ENCODE data around the gene ENPP7. TPM values are rescaled to one million over a fixed set of nuclear protein-coding genes. Genes with fewer than 3 reads are reported as not detected.
A peak's percentile ranks its signal among the peaks of the same experiment; 100 is the strongest.

Gene ENPP7
- total RNA-seq, 6 experiments from 2014 or later, result not detected

GRCh38 chr17:79705674-79706073 lies 25.1 kb upstream of the ENPP7 start:
- no peaks in the 10 kb centered on the region for H3K4me1 Mint-ChIP-seq (ENCODE audit: low read depth)
- TF ChIP-seq, protein P1, sequence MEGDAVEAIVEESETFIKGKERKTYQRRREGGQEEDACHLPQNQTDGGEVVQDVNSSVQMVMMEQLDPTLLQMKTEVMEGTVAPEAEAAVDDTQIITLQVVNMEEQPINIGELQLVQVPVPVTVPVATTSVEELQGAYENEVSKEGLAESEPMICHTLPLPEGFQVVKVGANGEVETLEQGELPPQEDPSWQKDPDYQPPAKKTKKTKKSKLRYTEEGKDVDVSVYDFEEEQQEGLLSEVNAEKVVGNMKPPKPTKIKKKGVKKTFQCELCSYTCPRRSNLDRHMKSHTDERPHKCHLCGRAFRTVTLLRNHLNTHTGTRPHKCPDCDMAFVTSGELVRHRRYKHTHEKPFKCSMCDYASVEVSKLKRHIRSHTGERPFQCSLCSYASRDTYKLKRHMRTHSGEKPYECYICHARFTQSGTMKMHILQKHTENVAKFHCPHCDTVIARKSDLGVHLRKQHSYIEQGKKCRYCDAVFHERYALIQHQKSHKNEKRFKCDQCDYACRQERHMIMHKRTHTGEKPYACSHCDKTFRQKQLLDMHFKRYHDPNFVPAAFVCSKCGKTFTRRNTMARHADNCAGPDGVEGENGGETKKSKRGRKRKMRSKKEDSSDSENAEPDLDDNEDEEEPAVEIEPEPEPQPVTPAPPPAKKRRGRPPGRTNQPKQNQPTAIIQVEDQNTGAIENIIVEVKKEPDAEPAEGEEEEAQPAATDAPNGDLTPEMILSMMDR (IDR thresholded peaks at IDR 0.05), result no peak
- H3K27ac Mint-ChIP-seq, result no peak overlapping the region
- no peaks in the 10 kb centered on the region for H3K36me3 Mint-ChIP-seq (ENCODE audit: low read depth)
- H3K9me3 Mint-ChIP-seq, result no peaks in the 10 kb centered on the region
- no peak overlapping the region for H3K4me3 Mint-ChIP-seq
- DNase-seq, result no peak
- peaks cover 3% of the 10 kb centered on the region for H3K27me3 Mint-ChIP-seq (ENCODE audit: insufficient read depth)

DNA sequence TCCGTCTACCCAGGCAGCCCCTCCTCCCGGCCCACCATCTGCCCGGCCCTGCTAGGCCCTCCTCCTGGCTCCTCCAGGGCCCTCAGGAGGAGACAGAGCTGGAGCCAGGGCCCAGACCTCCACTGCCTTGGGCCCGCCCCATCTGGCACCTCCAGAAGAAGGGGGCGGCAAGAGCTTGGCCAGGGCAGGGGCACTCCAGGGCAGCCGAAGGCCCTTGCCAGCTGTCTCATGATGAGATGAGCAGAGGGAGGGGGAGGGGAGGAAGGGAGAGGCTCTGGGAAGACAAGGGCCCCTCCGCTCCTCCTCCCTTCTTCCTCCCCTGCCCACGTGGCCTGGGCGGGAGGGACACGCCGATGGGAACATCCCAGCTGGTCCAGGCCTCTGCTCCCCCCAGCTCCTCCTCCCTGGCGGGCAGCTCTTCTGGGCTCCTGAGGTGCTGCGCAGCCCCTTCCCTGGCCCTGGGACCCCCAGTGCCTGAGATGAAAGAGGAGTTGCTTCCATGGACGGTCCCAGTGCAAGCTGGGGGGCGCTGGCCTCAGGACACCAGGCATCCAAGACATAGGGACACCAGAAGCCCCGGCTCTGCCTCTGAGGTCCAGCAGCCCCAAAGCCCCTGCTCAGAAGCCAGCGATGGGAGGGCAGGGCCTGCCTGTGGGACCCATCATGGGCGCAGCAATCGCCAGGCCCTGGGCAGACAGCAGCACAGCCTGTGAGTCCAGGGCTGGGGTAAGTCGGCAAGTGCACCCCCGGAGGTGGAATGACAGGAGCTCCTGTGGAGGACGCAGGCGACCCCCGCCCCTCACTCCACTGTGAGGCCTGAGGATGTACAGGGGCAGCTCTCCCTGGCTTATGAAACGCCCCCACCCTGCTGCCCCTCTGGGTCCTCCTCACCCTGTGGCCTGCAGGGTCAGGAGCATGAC lies 23.6 kb upstream of the ENPP7 start:
- DNase-seq, result no peak
- H3K27ac Mint-ChIP-seq, result no peak overlapping the region
- H3K4me3 Mint-ChIP-seq, result no peak overlapping the region
- no peaks in the 10 kb centered on the region for H3K9me3 Mint-ChIP-seq
- TF ChIP-seq, protein P1 (IDR thresholded peaks at IDR 0.05), result no peak
- H3K4me1 Mint-ChIP-seq (ENCODE audit: low read depth), result 0 out of 2 replicates have a peak, but pooled peaks cover 6% of the 10 kb centered on the region
- H3K27me3 Mint-ChIP-seq (ENCODE audit: insufficient read depth), result peaks cover 5% of the 10 kb centered on the region
- H3K36me3 Mint-ChIP-seq (ENCODE audit: low read depth), result no peaks in the 10 kb centered on the region

DNA sequence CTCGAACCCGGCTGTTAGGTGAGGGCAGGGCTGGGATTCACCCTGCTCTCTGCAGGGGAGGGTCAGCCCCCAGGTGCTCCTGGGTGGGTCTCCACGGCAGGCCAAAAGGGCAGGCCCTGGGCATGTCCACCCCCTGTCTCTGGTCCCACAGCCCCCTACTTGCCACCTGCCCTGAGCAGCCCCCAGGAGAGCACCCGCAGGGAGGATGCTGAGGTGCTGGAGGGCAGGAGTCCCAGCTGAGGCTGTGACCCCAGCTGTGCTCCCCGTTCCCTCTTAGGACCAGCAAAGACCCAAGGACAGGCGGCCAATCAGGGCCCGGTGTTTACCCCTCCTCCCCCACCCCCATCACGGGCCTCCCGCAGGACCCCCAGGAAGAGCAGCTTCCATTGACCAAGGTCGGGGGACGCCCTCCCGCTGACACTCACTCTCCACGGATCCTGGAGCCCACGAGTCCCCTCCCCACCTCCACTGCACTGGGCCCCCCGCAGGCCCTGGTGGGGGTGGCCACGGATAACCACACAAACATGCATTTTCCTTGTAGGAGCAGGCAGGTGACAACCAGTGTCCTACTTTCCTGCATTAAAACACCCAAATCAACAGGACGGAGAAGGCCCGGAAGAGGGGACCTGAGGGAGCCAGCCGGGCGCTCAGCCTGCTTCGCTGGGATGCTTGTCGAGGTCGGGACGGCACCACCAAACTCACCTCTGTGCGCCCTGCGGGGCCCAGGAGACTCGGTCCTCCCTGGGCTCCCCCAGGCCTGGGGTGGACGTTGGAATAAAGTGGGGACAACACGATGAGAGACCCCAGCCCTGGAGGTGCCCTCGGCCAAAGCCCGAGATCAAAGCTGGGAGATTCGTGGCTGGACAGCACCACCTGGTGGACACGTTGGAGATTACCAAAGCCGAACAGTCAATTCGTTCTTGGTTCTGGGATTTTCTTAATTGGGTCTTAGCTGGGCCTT lies 22.5 kb upstream of the ENPP7 start:
- Mint-ChIP-seq H3K36me3 (ENCODE audit: low read depth) (no peaks in the 10 kb centered on the region), H3K9me3 (no peaks in the 10 kb centered on the region)

DNA sequence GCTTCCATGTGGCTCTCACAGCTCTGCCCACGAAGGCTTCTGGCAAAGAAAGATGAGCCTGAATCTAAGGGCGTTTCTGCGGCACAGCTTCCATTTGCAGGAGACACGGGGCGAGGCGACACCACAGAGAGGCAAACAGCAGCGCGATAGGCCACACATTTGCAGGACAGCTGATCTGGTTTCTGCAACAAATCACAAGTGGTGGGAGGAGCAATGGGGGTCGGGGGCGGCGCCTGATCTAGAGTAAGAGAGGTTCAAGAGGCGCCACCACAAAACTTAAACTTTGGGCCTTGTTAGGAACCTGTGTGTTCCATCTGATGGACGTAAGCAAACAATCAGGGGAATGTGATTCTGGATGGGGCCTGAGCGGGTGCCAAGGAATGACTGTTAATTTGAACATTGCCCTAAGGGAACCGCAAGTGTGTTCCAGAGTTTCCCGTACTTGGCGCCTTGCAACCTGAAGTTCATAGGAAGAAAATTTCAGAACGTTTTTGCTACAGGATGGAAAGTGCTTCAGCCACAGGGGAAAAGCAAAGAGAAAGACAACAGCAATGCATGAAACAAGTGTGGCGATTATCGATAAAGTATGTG lies 18.9 kb upstream of the ENPP7 start:
- Mint-ChIP-seq H3K27me3 (ENCODE audit: insufficient read depth) (peaks cover 10% of the 10 kb centered on the region), H3K4me1 (ENCODE audit: low read depth) (0 out of 2 replicates have a peak, but pooled peaks cover 6% of the 10 kb centered on the region), H3K36me3 (ENCODE audit: low read depth) (no peaks in the 10 kb centered on the region), H3K4me3 (no peak overlapping the region), H3K9me3 (no peaks in the 10 kb centered on the region), H3K27ac (no peak overlapping the region)
- TF ChIP-seq, protein P1 (IDR thresholded peaks at IDR 0.05), result no peak
- no peak for DNase-seq

More for the DNA sequence above, 22.5 kb upstream of the ENPP7 start:
- TF ChIP-seq, protein P1 (IDR thresholded peaks at IDR 0.05), result peak; percentile 93
- no peak overlapping the region for H3K4me3 Mint-ChIP-seq
- no peak overlapping the region for H3K27ac Mint-ChIP-seq
- DNase-seq, result peak; percentile 11
- H3K4me1 Mint-ChIP-seq (ENCODE audit: low read depth), result 0 out of 2 replicates have a peak, but pooled peaks cover 6% of the 10 kb centered on the region
- peaks cover 3% of the 10 kb centered on the region for H3K27me3 Mint-ChIP-seq (ENCODE audit: insufficient read depth)

DNA sequence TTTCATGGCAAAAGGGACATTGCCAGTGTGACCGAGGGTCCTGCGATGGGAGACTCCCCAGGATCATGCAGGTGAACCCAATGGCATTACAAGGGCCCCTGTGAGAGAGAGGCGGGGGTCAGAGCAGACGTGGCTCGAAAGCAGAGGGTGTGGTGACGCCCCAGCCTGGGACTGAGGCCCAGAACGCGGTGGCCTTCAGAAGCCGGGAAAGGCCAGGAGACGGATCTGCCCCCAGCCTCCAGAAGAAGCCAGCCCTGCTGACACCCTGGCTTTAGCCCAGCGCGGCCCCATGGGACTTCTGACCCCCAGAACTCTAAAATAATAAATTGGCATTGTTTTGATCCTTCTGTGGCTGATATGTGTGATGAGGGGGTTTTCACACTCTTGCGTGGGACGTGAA lies 17.4 kb upstream of the ENPP7 start:
- Mint-ChIP-seq H3K27me3 (ENCODE audit: insufficient read depth) (peaks cover 17% of the 10 kb centered on the region), H3K4me1 (ENCODE audit: low read depth) (0 out of 2 replicates have a peak, but pooled peaks cover 6% of the 10 kb centered on the region), H3K36me3 (ENCODE audit: low read depth) (no peaks in the 10 kb centered on the region), H3K9me3 (no peaks in the 10 kb centered on the region), H3K27ac (no peak overlapping the region), H3K4me3 (no peak overlapping the region)
- TF ChIP-seq, protein P1 (IDR thresholded peaks at IDR 0.05), result no peak
- no peak for DNase-seq

All from HFFc6 (cell line).